ENCODE results near the gene ZYG11B. TPM values are rescaled to one million over a fixed set of nuclear protein-coding genes. Genes with fewer than 3 reads are reported as not detected.
"Not testable (repeated sequence)": the region's sequence is repeated elsewhere in the genome, so short reads cannot be mapped to it uniquely, and the experiment has no call there.

Gene ZYG11B
- total and polyA plus RNA-seq, 2 experiments from 2014 or later, result 14.0 to 40.4 TPM

GRCh38 chr1:52733368-52733767, 7.1 kb downstream of the ZYG11B start:
- Histone ChIP-seq H3K9me3 (ENCODE audit: low read depth) (no peaks in the 10 kb centered on the region), H3K36me3 (no peaks in the 10 kb centered on the region), H3K4me1 (ENCODE audit: low read depth) (no peaks in the 10 kb centered on the region), H3K27me3 (no peaks in the 10 kb centered on the region), H3K27ac (no peak overlapping the region), H3K4me3 (no peak overlapping the region)
- TF ChIP-seq CTCF (IDR thresholded peaks at IDR 0.05; ENCODE audit: low read depth, low read length), result no peak
- DNase-seq (ENCODE audit: low read depth in 1 of 2, low spot score in 1 of 2), result no peak

DNA sequence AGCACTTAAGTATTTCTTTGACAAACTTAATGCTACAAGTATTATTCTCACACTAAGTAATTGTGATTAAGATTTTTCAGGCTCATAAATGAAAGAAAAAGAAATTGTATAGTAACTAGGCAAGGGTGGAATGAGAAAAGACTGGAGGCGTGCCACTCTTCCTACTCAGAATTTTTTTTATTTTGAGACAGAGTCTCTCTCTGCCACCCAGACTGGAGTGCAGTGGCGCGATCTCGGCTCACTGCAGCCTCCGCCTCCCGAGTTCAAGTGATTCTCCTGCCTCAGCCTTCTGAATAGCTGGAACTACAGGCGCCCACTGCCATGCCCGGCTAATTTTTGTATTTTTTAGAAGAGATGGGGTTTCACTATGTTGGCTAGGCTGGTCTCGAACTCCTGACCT, 9.1 kb downstream of the ZYG11B start:
- not testable (repeated sequence) for H3K4me1 ChIP-seq (ENCODE audit: low read depth); H3K27ac ChIP-seq; DNase-seq (ENCODE audit: low read depth in 1 of 2, low spot score in 1 of 2); H3K4me3 ChIP-seq; H3K9me3 ChIP-seq (ENCODE audit: low read depth); H3K36me3 ChIP-seq; H3K27me3 ChIP-seq

- no peak for TF ChIP-seq CTCF (IDR thresholded peaks at IDR 0.05; ENCODE audit: low read depth, low read length)
- Histone ChIP-seq H3K4me1 (ENCODE audit: low read depth) (peaks cover 4% of the 10 kb centered on the region), H3K36me3 (no peaks in the 10 kb centered on the region)
These were observed 11.9 kb downstream of the ZYG11B start for GRCh38 chr1:52738148-52738547.

GRCh38 chr1:52738893-52739292, 12.6 kb downstream of the ZYG11B start:
- no peak for DNase-seq (ENCODE audit: low read depth in 1 of 2, low spot score in 1 of 2)
- TF ChIP-seq CTCF (IDR thresholded peaks at IDR 0.05; ENCODE audit: low read depth, low read length), result no peak
- Histone ChIP-seq H3K9me3 (ENCODE audit: low read depth) (no peaks in the 10 kb centered on the region), H3K36me3 (no peaks in the 10 kb centered on the region), H3K4me3 (no peak overlapping the region), H3K27me3 (no peaks in the 10 kb centered on the region), H3K27ac (peak overlapping the region; percentile 1), H3K4me1 (ENCODE audit: low read depth) (peaks cover 4% of the 10 kb centered on the region)

More at GRCh38 chr1:52738148-52738547, 11.9 kb downstream of the ZYG11B start:
- Histone ChIP-seq H3K27ac (peak overlapping the region; percentile 36), H3K9me3 (ENCODE audit: low read depth) (no peaks in the 10 kb centered on the region), H3K4me3 (no peak overlapping the region), H3K27me3 (no peaks in the 10 kb centered on the region)
- no peak for DNase-seq (ENCODE audit: low read depth in 1 of 2, low spot score in 1 of 2)

DNA sequence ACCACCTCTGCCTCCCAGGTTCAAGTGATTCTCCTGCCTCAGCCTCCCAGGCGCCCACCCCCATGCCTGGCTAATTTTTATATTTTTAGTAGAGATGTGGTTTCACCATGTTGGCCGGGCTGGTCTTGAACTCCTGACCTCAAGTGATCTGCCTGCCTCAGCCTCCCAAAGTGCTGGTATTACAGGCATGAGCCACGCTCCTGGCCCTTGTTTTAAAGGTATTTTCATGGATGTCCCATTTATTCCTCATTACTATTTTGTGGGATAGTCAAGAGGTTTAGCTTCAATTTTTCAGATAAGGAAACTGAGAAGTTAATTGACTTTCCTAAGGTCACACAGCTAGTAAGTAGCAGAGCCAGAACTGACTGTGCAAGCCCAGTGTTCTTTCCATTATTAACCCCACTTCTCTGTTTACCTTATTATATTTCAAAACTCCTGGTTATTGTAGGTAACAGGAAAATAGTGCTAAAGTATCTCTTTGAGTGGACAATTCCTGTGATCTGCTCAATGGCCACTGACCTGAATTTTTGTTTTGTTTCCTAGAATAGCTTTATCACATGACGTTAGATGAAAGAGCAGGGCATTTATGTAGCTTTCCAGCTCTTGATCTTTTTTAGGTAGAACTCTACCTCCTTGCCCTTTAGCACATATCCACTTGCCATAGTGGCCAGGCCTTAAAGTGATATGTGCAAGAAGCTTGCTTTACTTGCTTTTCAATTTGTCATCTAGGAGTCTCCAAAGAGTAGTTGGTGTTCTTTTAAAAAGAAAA, 13.6 kb downstream of the ZYG11B start:
- H3K36me3 ChIP-seq, result no peaks in the 10 kb centered on the region
- no peak for TF ChIP-seq CTCF (IDR thresholded peaks at IDR 0.05; ENCODE audit: low read depth, low read length)
- no peak overlapping the region for H3K4me3 ChIP-seq
- peak overlapping the region; percentile 3 for H3K27ac ChIP-seq
- H3K4me1 ChIP-seq (ENCODE audit: low read depth), result peaks cover 4% of the 10 kb centered on the region
- no peaks in the 10 kb centered on the region for H3K9me3 ChIP-seq (ENCODE audit: low read depth)
- DNase-seq (ENCODE audit: low read depth in 1 of 2, low spot score in 1 of 2), result no peak
- no peaks in the 10 kb centered on the region for H3K27me3 ChIP-seq

DNA sequence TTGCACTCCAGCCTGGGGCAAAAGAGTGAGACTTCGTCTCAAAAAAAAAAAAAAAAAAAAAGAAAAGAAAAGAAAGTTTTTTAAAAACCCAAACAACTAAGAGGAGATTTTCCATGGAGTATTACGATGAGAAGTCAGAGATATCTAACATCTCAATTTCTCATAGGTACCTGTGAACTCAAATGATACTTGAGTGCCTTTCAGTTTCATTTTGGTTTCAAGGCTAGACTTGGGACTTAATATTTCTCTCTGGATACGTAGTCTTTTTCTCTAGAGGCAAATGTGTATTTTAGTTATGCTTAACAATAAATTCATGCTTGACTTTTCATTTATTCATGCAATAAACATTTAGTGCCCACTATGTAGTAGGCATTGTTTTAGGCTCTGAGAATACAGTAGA, 15.0 kb downstream of the ZYG11B start:
- no peak overlapping the region for H3K4me3 ChIP-seq
- no peaks in the 10 kb centered on the region for H3K36me3 ChIP-seq
- no peaks in the 10 kb centered on the region for H3K9me3 ChIP-seq (ENCODE audit: low read depth)
- H3K4me1 ChIP-seq (ENCODE audit: low read depth), result peaks cover 4% of the 10 kb centered on the region
- no peak for TF ChIP-seq CTCF (IDR thresholded peaks at IDR 0.05; ENCODE audit: low read depth, low read length)
- DNase-seq (ENCODE audit: low read depth in 1 of 2, low spot score in 1 of 2), result no peak
- H3K27ac ChIP-seq, result no peak overlapping the region
- no peaks in the 10 kb centered on the region for H3K27me3 ChIP-seq
